ENCODE results near the gene NUP210L. TPM values are rescaled to one million over a fixed set of nuclear protein-coding genes. Genes with fewer than 3 reads are reported as not detected.
A peak's percentile ranks its signal among the peaks of the same experiment; 100 is the strongest.

Gene NUP210L
- total RNA-seq, 2 experiments from 2014 or later: 0.03 to 0.06 TPM

DNA sequence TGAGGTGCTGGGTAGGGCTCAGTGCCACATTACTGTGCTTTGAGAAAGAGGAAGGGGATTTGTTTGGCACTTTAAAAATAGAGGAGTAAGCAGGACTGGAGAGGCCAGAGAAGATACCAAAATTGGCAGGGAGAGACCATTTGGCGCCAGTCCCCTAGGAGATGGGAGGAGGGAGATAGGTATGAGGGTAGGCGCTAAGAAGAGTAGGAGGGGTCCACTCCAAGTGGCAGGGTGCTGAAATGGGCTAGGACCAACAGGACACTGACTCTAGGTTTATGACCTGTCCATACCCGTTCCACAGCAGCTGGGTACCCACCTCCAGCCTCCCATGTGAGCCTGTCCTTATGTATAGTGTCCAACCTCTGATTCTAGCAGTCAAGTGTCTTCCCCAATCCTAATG lies 195.4 kb downstream of the NUP210L start:
- Histone ChIP-seq H4K20me1 (ENCODE audit: insufficient read depth, low read length) (peaks cover 10% of the 10 kb centered on the region; the same call in 1 of the 2 replicates), H3K36me3 (ENCODE audit: insufficient read depth, low read length) (peaks cover 21% of the 10 kb centered on the region), H3K79me2 (ENCODE audit: insufficient read depth, low read depth, low read length) (peaks cover 52% of the 10 kb centered on the region), H2AFZ (ENCODE audit: low read length) (no peak overlapping the region), H3K4me2 (ENCODE audit: low read length) (0 out of 2 replicates have a peak overlapping the region, but pooled peaks have one; percentile 60), H3K9me2 (ENCODE audit: insufficient read depth, low read length) (no peaks in the 10 kb centered on the region), H3K27ac (ENCODE audit: low read depth, low read length, poor library complexity, severe bottlenecking) (no peak overlapping the region), H3K4me3 (ENCODE audit: low read depth, low read length, poor library complexity, severe bottlenecking) (no peak overlapping the region), H3K4me1 (ENCODE audit: insufficient read depth, low read length, poor library complexity, severe bottlenecking) (peaks cover 50% of the 10 kb centered on the region), H3K9me3 (ENCODE audit: low read length) (no peaks in the 10 kb centered on the region)
- CTCF ChIA-PET (ENCODE audit: unreplicated experiment): no interaction called here
- no TSS peak for BruUV-seq (replicated peaks)
- no peak for DNase-seq (ENCODE audit: low spot score)
- TF ChIP-seq, protein P1, sequence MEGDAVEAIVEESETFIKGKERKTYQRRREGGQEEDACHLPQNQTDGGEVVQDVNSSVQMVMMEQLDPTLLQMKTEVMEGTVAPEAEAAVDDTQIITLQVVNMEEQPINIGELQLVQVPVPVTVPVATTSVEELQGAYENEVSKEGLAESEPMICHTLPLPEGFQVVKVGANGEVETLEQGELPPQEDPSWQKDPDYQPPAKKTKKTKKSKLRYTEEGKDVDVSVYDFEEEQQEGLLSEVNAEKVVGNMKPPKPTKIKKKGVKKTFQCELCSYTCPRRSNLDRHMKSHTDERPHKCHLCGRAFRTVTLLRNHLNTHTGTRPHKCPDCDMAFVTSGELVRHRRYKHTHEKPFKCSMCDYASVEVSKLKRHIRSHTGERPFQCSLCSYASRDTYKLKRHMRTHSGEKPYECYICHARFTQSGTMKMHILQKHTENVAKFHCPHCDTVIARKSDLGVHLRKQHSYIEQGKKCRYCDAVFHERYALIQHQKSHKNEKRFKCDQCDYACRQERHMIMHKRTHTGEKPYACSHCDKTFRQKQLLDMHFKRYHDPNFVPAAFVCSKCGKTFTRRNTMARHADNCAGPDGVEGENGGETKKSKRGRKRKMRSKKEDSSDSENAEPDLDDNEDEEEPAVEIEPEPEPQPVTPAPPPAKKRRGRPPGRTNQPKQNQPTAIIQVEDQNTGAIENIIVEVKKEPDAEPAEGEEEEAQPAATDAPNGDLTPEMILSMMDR (conservative IDR thresholded peaks at IDR 0.05; ENCODE audit: low read length): no peak
- TF ChIP-seq EZH2phosphoT487 (IDR thresholded peaks at IDR 0.05; ENCODE audit: borderline replicate concordance, low read depth, low read length): no peak
- intact Hi-C loops (cut with micrococcal nuclease; ENCODE audit: unreplicated experiment): no loop called here
- POLR2A ChIA-PET: interaction anchor here (0.8 kb wide), 1 partner anchor 10 kb away, joined by 3 read pairs; no protein-coding TSS in a partner anchor

DNA sequence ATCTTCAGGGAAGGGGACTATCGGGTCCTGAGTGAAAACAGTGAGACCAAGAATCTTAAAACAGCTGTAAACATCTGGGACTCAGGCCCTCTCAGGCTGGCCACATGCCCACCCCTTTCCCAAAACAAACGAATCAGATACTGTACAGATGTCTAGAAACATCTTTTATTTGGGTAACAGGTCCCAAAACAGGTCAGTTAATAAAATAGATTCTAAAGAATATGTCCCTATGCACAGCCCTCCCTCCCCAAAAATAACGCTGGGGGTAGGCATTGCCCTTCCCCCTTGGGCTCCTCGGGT lies 196.0 kb downstream of the NUP210L start:
- ChIA-PET CTCF (ENCODE audit: unreplicated experiment) (no interaction called here), POLR2A (interaction anchor here (0.8 kb wide), 1 partner anchor 10 kb away, joined by 3 read pairs; no protein-coding TSS in a partner anchor)
- H3K9me2 ChIP-seq (ENCODE audit: insufficient read depth, low read length): no peaks in the 10 kb centered on the region
- peak overlapping the region; percentile 87 for H3K4me3 ChIP-seq (ENCODE audit: low read depth, low read length, poor library complexity, severe bottlenecking)
- no peaks in the 10 kb centered on the region for H3K9me3 ChIP-seq (ENCODE audit: low read length)
- H3K4me2 ChIP-seq (ENCODE audit: low read length): peak overlapping the region; percentile 60
- H2AFZ ChIP-seq (ENCODE audit: low read length): no peak overlapping the region
- peaks cover 15% of the 10 kb centered on the region for H4K20me1 ChIP-seq (ENCODE audit: insufficient read depth, low read length)
- H3K36me3 ChIP-seq (ENCODE audit: insufficient read depth, low read length): peaks cover 26% of the 10 kb centered on the region
- H3K79me2 ChIP-seq (ENCODE audit: insufficient read depth, low read depth, low read length): peaks cover 52% of the 10 kb centered on the region
- TF ChIP-seq EZH2phosphoT487 (IDR thresholded peaks at IDR 0.05; ENCODE audit: borderline replicate concordance, low read depth, low read length): no peak
- TF ChIP-seq, protein P1 (conservative IDR thresholded peaks at IDR 0.05; ENCODE audit: low read length): no peak
- no peak for DNase-seq (ENCODE audit: low spot score)
- H3K4me1 ChIP-seq (ENCODE audit: insufficient read depth, low read length, poor library complexity, severe bottlenecking): peaks cover 44% of the 10 kb centered on the region
- H3K27ac ChIP-seq (ENCODE audit: low read depth, low read length, poor library complexity, severe bottlenecking): peak overlapping the region; percentile 14
- BruUV-seq (replicated peaks): no TSS peak
- intact Hi-C loops (cut with micrococcal nuclease; ENCODE audit: unreplicated experiment): loop anchor here (1.0 kb wide), 1 partner anchor 13 kb away; the partner anchor contains the start of gene DENND4B

DNA sequence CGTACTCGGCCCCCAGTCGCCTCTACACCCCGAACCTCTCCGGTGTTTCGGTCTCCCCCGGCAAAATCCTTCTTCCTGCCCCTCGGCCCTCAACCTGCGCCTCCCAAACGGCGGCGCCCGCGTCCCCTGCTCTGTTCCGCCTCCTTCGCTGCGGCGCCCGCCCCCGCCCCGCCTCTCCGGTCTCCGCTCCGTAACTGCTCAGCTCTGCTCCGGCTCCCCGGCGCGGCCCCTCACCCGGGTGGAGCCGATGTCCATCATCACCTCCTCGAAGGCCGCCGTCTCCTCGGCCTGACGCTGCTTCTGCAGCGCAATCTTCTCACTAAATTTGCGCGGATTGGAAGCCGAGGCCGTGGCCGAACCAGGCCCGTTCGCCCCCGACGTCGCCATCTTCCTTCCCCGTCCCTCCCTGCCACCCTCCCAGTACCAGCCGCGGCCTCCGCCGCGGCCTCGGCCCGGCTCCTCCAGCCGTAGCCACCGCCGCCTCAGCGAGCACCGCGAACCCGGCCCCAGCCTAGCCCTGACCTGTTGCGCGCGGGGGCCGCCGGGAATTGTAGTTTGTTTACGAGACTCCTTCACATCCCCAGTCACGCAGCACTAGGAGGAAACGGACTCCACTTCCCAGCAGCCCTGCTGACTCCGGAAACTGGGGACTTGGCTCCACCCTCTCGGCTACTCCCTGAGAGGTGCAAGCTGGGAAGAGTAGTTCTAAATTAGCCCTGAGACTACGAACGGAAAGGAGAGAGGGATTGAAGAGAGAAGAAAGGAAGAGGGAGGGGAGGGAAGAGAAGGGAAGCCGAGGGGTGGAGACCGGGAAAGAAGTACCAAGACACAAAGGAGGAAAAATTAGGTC lies 196.5 kb downstream of the NUP210L start, which contains the start of gene CRTC2:
Gene CRTC2 (minus strand): TSS at position 502 of the 850 bp plus-strand sequence. CDS start 115 bp downstream, at position 387.
- Histone ChIP-seq H2AFZ (ENCODE audit: low read length) (peak within 1 kb of the TSS; percentile 16; the same call in 1 of the 2 replicates), H3K4me2 (ENCODE audit: low read length) (peak within 1 kb of the TSS; percentile 97), H3K79me2 (ENCODE audit: insufficient read depth, low read depth, low read length) (peaks cover 53% of the 10 kb centered on the region), H3K4me1 (ENCODE audit: insufficient read depth, low read length, poor library complexity, severe bottlenecking) (peaks cover 43% of the 10 kb centered on the region), H3K36me3 (ENCODE audit: insufficient read depth, low read length) (peaks cover 32% of the 10 kb centered on the region), H4K20me1 (ENCODE audit: insufficient read depth, low read length) (peaks cover 18% of the 10 kb centered on the region), H3K9me3 (ENCODE audit: low read length) (no peaks in the 10 kb centered on the region), H3K27ac (ENCODE audit: low read depth, low read length, poor library complexity, severe bottlenecking) (peak within 1 kb of the TSS; percentile 74), H3K4me3 (ENCODE audit: low read depth, low read length, poor library complexity, severe bottlenecking) (peak within 1 kb of the TSS; percentile 87), H3K9me2 (ENCODE audit: insufficient read depth, low read length) (no peaks in the 10 kb centered on the region)
- TF ChIP-seq, protein P1 (conservative IDR thresholded peaks at IDR 0.05; ENCODE audit: low read length): peak; percentile 37; the same call in 1 of the 2 replicates
- TF ChIP-seq EZH2phosphoT487 (IDR thresholded peaks at IDR 0.05; ENCODE audit: borderline replicate concordance, low read depth, low read length): no peak
- intact Hi-C loops (cut with micrococcal nuclease; ENCODE audit: unreplicated experiment): loop anchor here (1.0 kb wide), 1 partner anchor 12 kb away; the partner anchor contains the start of gene DENND4B
- CTCF ChIA-PET (ENCODE audit: unreplicated experiment): no interaction called here
- DNase-seq (ENCODE audit: low spot score): peak; percentile 98
- POLR2A ChIA-PET: interaction anchor here (0.8 to 2.5 kb wide), 2 partner anchors 8 to 9 kb away, joined by 3 to 16 read pairs; partner anchors contain the start of gene CREB3L4
- no TSS peak for BruUV-seq (replicated peaks)
